ENCODE measurements around the gene PGC.
"Not testable (repeated sequence)": the region's sequence is repeated elsewhere in the genome, so short reads cannot be mapped to it uniquely, and the experiment has no call there.

The PGC gene

GRCh38 chr6:41777551-41778285, 30.5 kb upstream of the PGC start:
- DNase-seq: no peak

- DNase-seq: no peak
Observed at GRCh38 chr6:41775293-41775882, 28.2 kb upstream of the PGC start.

- no peak for DNase-seq
Observed at GRCh38 chr6:41774841-41775240, 27.6 kb upstream of the PGC start.

GRCh38 chr6:41771058-41771983, 24.1 kb upstream of the PGC start:
- no peak for DNase-seq

- DNase-seq: no peak
Observed at GRCh38 chr6:41770381-41771057, 23.3 kb upstream of the PGC start.

GRCh38 chr6:41769376-41769775, 22.2 kb upstream of the PGC start:
- DNase-seq: no peak

- no peak for DNase-seq
Observed at GRCh38 chr6:41768545-41769308, 21.5 kb upstream of the PGC start.

- DNase-seq: no peak
Observed at GRCh38 chr6:41767112-41767833, 20.1 kb upstream of the PGC start.

- not testable (repeated sequence) for DNase-seq
Observed at GRCh38 chr6:41766043-41766664, 19.0 kb upstream of the PGC start.

GRCh38 chr6:41763470-41763869, 16.3 kb upstream of the PGC start:
- DNase-seq: no peak

GRCh38 chr6:41759905-41760579, 12.8 kb upstream of the PGC start:
- no peak for DNase-seq

GRCh38 chr6:41759106-41759904, 12.1 kb upstream of the PGC start:
- no peak for DNase-seq

GRCh38 chr6:41758641-41759035, 11.4 kb upstream of the PGC start:
- DNase-seq: no peak

GRCh38 chr6:41757931-41758640, 10.9 kb upstream of the PGC start:
- no peak for DNase-seq

GRCh38 chr6:41757271-41757670, 10.1 kb upstream of the PGC start:
- no peak for DNase-seq

- DNase-seq: no peak
Observed at GRCh38 chr6:41756354-41756753, 9.2 kb upstream of the PGC start.

GRCh38 chr6:41755895-41756294, 8.7 kb upstream of the PGC start:
- no peak for DNase-seq

GRCh38 chr6:41750374-41750773, 3.2 kb upstream of the PGC start:
- no peak for DNase-seq
